Measurements from ENCODE around the gene CDC40.
A peak's percentile ranks its signal among the peaks of the same experiment; 100 is the strongest.

Gene CDC40

GRCh38 chr6:110178626-110179405 is 1.4 kb upstream of the CDC40 start:
- no peak for TF ChIP-seq Cebpa-rat (IDR thresholded peaks at IDR 0.05)
- Histone ChIP-seq H3K4me3 (peak overlapping the region; percentile 79 to 98 (median 90)), H3K4me2 (peak overlapping the region; percentile 59 to 79 (median 73)), H3K9me3 (replicated peaks in 1 of 11) (no peaks in the 10 kb centered on the region), H3K9ac (peak overlapping the region; percentile 93 to 99 (median 97)), H3K36me3 (peaks cover 1 to 19% (median 12%) of the 10 kb centered on the region in 11 experiments; a peak in 13 of 22 replicates), H4K20me1 (peaks cover 12 to 82% (median 63%) of the 10 kb centered on the region in 11 experiments; a peak in 21 of 22 replicates), H3K27ac (peak overlapping the region; percentile 92 to 99 (median 99)), H3K27me3 (no peaks in the 10 kb centered on the region), H3K4me1 (peaks cover 28 to 55% (median 39%) of the 10 kb centered on the region in 10 experiments)

GRCh38 chr6:110179406-110180227 is 610 bp upstream of the CDC40 start, which contains the start of gene WASF1:
Gene WASF1, minus strand, starts transcription at chr6:110179670. Its CDS starts 52,069 bp downstream, at chr6:110127601.
- Histone ChIP-seq H3K4me2 (peak within 1 kb of the TSS; percentile 90 to 98 (median 93)), H3K4me1 (peaks cover 28 to 53% (median 41%) of the 10 kb centered on the region in 10 experiments), H4K20me1 (peaks cover 9 to 78% (median 55%) of the 10 kb centered on the region in 11 experiments; a peak in 20 of 22 replicates), H3K9ac (peak within 1 kb of the TSS; percentile 93 to 99 (median 97)), H3K27ac (peak within 1 kb of the TSS; percentile 92 to 99 (median 99)), H3K9me3 (replicated peaks in 1 of 11) (no peaks in the 10 kb centered on the region), H3K4me3 (peak within 1 kb of the TSS; percentile 79 to 98 (median 90)), H3K27me3 (no peaks in the 10 kb centered on the region), H3K36me3 (peaks cover 0 to 23% (median 15%) of the 10 kb centered on the region in 11 experiments; a peak in 15 of 22 replicates)
- peak in 10 of 11 experiments; percentile 25 to 92 (median 74); a peak in 17 of 22 replicates for TF ChIP-seq Cebpa-rat (IDR thresholded peaks at IDR 0.05)

DNA sequence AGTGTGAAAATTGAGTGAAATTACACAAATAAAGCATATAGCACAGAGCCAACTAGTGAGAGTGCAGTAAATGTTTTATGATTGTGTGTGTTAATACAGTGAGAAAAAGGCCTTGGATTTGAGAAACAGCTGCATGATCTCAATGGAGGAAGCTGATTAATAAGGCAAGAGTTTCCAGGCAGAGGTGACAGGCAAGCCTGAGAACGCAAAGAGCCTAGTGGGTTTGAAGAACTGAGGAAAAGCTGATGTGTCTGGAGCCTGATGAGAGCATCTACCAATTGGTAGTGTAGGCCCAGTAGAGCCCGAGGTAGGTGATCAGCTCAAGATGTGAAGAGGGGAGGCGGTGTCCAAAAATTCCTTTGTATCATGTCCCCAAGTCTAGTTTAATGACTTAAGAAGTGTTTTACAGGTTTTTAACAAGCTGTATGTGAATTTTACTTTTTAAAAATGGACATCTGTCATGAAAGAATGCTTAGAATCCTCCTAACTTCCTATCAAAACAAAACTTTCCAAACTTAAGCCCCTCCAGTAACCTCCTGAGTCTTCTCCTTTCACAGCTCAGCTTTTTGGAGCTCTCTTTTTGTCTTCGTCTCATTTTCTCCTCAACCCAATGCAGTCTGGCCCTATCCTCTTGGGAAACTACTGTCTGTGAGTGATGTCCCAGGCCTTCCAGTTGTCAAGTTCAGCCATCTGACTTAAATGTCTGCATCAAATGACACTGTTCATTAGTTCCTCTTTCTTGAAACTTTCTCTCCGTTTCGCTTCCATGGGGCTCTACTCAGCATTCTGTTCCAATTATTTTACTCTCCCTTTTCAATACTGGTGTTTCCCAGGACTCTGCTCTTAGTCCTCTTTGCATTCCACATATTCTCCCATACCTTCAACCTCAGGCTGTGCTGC is 1.2 kb downstream of the CDC40 start:
- Histone ChIP-seq H3K4me1 (peaks cover 28 to 50% (median 39%) of the 10 kb centered on the region in 10 experiments), H3K9ac (peak overlapping the region; percentile 93 to 99 (median 97)), H3K4me3 (peak overlapping the region; percentile 79 to 98 (median 90)), H3K36me3 (peaks cover 0 to 35% (median 27%) of the 10 kb centered on the region in 11 experiments; a peak in 19 of 22 replicates), H3K4me2 (peak overlapping the region; percentile 90 to 98 (median 93)), H3K27ac (peak overlapping the region; percentile 5 to 99 (median 99); a peak in 21 of 22 replicates), H3K9me3 (replicated peaks in 1 of 11) (peaks cover 0 to 4% (median 0%) of the 10 kb centered on the region in 11 experiments; a peak in 1 of 22 replicates), H3K27me3 (no peaks in the 10 kb centered on the region), H4K20me1 (peaks cover 9 to 70% (median 50%) of the 10 kb centered on the region in 11 experiments; a peak in 18 of 22 replicates)
- TF ChIP-seq Cebpa-rat (IDR thresholded peaks at IDR 0.05), result no peak

- H3K4me1 ChIP-seq, result peaks cover 25 to 37% (median 29%) of the 10 kb centered on the region in 10 experiments
Observed at GRCh38 chr6:110183292-110183885, 3.2 kb downstream of the CDC40 start.

DNA sequence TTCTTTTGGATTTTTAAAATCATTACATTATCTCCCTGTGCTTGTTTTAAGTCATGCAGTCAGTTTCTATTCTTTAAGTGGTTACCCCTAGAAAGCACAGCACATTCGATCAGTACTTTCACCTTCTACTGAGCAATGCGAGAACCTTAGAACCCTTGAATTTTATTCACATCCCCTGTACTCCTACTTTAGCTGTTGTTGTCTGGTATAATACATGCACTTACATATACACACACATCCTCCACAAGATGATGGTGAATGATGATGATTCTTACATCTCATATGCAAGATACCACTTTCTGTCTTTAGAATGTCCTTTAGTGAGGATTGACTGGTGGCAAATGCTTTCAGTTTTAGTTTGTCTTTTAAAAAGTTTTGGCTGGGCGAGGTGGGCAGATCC is 5.7 kb downstream of the CDC40 start:
- H3K9ac ChIP-seq, result no peak overlapping the region
- H3K4me3 ChIP-seq, result no peak overlapping the region
- H3K36me3 ChIP-seq, result peaks cover 0 to 52% (median 40%) of the 10 kb centered on the region in 11 experiments; a peak in 19 of 22 replicates
- H3K4me2 ChIP-seq, result no peak overlapping the region; a peak in 1 of 22 replicates
- peaks cover 25 to 49% (median 28%) of the 10 kb centered on the region in 10 experiments for H3K4me1 ChIP-seq
- H3K27me3 ChIP-seq, result no peaks in the 10 kb centered on the region
- no peak for TF ChIP-seq Cebpa-rat (IDR thresholded peaks at IDR 0.05)
- H4K20me1 ChIP-seq, result peaks cover 14 to 93% (median 62%) of the 10 kb centered on the region in 11 experiments; a peak in 18 of 22 replicates
- no peak overlapping the region for H3K27ac ChIP-seq
- peaks cover 0 to 4% (median 0%) of the 10 kb centered on the region in 11 experiments; a peak in 2 of 22 replicates for H3K9me3 ChIP-seq (replicated peaks in 1 of 11)

More at GRCh38 chr6:110183292-110183885, 3.2 kb downstream of the CDC40 start:
- TF ChIP-seq Cebpa-rat (IDR thresholded peaks at IDR 0.05), result no peak
- Histone ChIP-seq H3K9ac (no peak overlapping the region), H3K4me3 (no peak overlapping the region), H3K9me3 (replicated peaks in 1 of 11) (peaks cover 0 to 4% (median 0%) of the 10 kb centered on the region in 11 experiments; a peak in 2 of 22 replicates), H3K36me3 (peaks cover 0 to 48% (median 36%) of the 10 kb centered on the region in 11 experiments; a peak in 19 of 22 replicates), H3K4me2 (peak overlapping the region; percentile 90 to 98 (median 93); a peak in 21 of 22 replicates), H4K20me1 (peaks cover 3 to 69% (median 41%) of the 10 kb centered on the region in 11 experiments; a peak in 16 of 22 replicates), H3K27me3 (no peaks in the 10 kb centered on the region), H3K27ac (no peak overlapping the region)

DNA sequence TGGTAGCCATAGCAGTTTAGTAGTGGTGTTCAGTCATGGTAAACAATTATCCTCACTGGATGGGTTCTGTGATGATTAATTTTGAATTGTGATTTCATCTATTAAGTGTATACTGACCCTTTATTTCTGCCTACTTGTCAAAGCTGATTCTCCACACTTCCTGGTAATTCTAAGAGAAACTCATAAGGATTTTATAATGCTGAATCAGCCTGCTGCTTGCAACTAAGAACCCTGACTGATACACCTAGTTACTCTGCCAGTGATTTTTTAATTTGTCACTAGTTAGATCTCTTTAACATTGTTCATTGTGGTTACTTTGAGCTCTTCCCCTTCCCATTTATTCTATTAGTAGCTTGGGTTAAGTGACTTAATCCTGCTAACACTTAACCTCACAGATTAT is 8.6 kb downstream of the CDC40 start:
- H3K4me1 ChIP-seq, result peaks cover 0 to 20% (median 1%) of the 10 kb centered on the region in 10 experiments; a peak in 6 of 20 replicates
- H3K9ac ChIP-seq, result no peak overlapping the region
- peaks cover 9 to 49% (median 40%) of the 10 kb centered on the region in 11 experiments; a peak in 21 of 22 replicates for H3K36me3 ChIP-seq
- H3K9me3 ChIP-seq (replicated peaks in 1 of 11), result peaks cover 0 to 4% (median 0%) of the 10 kb centered on the region in 11 experiments; a peak in 2 of 22 replicates
- H3K27ac ChIP-seq, result no peak overlapping the region
- peaks cover 20 to 91% (median 57%) of the 10 kb centered on the region in 11 experiments; a peak in 18 of 22 replicates for H4K20me1 ChIP-seq
- peak overlapping the region in 1 of 11 experiments; percentile 27; a peak in 1 of 22 replicates for H3K4me2 ChIP-seq
- no peak for TF ChIP-seq Cebpa-rat (IDR thresholded peaks at IDR 0.05)
- no peaks in the 10 kb centered on the region for H3K27me3 ChIP-seq
- no peak overlapping the region for H3K4me3 ChIP-seq

DNA sequence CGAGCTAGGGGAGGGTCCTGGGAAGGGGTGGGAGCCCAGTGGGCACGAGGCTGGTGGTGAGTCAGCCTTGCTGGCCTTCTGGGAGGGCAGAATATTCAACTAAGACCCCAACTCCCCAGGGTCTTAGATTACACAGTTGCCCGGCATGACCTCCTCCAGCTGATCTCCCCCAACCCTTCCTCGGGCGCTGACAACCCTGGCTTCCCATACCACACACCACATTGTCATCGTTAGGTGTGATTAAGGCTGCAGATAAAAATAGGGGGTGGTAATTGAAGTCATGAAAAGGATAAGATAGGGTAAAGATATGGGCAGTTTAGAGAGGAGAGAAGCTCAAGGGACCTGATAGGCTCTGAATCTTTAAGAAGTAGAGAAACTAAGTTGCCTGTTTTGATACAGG is 10.5 kb downstream of the CDC40 start:
- Histone ChIP-seq H3K4me1 (peaks cover 0 to 17% (median 0%) of the 10 kb centered on the region in 10 experiments; a peak in 3 of 20 replicates), H3K9me3 (replicated peaks in 1 of 11) (peaks cover 0 to 4% (median 0%) of the 10 kb centered on the region in 11 experiments; a peak in 2 of 22 replicates), H3K4me3 (no peak overlapping the region), H3K27me3 (no peaks in the 10 kb centered on the region), H3K4me2 (peak overlapping the region in 1 of 11 experiments; percentile 12; a peak in 3 of 22 replicates), H3K27ac (no peak overlapping the region), H4K20me1 (peaks cover 20 to 91% (median 53%) of the 10 kb centered on the region in 11 experiments; a peak in 18 of 22 replicates), H3K9ac (no peak overlapping the region), H3K36me3 (peaks cover 21 to 56% (median 48%) of the 10 kb centered on the region in 11 experiments; a peak in 21 of 22 replicates)
- TF ChIP-seq Cebpa-rat (IDR thresholded peaks at IDR 0.05), result no peak

Data from BLaER1 treated with 17β-estradiol and CSF1 and Interleukin-3, amounts not matched to agents 10 nM and 100 nM (cell line).